DMS 273 (cell line): ENCODE data around the gene BCL11B.

Experiments
- DNase-seq: peaks from one replicate; lab custom pipeline; 2025; ENCODE audit not compliant: unreplicated experiment; lab: John Stamatoyannopoulos, UW

BCL11B gene

GRCh38 chr14:99271951-99272631 lies at the start of gene BCL11B:
Gene BCL11B (minus strand): TSS chr14:99272197. CDS start chr14:99271218, 979 bp downstream.
- peak; percentile 97 for DNase-seq

DNA sequence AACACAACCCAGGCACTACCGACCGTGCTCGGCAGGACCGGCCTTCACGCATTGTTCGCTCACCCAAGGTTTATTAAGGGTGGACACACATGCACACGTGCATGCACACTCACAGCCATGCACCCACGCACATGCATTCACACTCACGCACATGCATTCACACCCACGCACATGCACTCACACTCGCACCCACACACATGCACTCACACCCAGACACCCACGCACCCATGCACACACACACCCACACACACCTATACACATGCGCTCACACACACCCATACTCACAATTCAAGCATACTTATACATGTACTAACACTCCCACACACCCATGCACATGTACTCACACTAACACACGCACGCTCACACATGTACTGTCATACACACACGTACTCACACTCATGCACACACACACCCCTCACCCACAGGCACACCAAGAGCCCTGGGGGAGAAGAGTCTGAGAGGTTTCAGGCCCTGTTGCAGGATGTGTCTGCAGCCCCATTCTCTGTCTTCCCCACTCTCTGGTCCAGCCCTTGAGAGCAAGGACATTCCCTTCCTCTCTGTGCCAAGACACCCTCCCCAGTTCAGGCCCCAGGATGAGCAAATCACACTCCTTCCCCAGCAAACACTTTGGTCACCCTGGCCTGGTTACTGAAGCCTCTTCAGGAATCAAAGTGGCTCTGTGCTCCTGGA lies 49.4 kb upstream of the BCL11B start:
- no peak for DNase-seq

DNA sequence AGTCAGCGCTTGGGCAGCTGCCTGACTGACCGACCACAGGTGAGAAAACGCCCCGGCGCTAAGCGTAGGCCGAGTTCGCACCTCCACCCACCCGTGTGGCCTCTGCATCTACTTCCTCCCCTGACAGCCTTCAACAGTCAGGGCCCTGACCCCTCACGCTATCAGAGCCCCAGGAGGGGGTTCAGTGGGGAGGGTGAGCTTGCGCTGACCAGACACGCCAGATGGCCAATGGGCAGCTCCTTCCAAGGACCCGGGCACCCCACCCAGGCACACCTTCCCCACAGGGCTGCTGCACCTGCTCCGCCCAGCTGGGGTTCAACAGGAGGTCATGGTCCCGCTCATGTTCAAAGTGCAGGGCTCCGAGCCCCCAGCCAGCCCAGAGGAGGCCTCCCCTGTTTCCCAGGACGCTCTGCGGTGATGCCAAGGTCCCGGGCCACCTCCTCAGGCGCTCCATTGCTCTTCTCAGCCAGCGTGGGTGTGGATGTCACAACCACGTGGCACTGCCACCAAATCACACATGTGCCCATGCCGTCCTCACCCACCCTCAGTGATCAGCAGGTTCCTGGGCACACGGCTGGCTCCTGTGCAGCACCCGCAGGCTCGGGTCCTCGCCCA lies 48.7 kb upstream of the BCL11B start:
- DNase-seq, result no peak

DNA sequence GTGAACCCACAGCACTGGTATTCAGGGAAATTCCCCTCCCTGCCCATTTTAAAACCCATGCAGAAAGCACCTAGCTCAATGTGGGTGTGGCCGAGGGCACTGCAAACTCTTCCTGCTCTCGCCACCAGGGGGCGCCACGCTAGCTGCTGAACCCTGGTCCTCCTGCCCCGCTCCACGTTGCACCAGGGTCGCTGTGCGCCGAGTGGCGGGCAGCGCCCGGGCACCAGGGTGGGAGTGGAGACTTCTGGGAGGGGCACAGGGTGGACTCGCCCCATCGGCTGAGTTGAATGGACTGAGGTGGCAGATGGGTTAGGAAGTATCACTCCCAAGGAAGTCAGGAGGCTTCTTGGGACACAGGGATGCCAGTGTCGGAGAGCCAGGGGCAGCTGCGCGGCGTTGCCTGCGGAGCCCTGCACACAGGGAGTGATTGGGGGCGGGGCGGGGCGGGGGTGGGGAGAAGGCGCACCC lies 48.1 kb upstream of the BCL11B start:
- DNase-seq, result peak; percentile 86

DNA sequence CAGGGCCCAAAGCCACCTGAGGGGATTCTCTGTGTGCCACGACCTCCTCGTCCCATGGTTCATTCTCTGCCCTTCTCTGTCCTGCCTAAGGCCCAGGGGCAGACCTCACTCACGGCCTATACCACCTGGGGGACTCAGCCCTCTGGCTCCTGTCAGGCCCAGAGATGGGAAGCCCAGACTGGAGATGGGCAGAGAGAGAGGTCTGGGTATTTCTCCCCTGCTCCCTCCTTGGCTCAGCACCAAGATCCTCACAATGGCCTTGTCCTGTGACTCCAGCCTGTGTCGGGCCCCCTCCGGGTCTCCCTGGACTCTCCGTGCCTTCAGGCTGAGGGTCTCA lies 46.9 kb upstream of the BCL11B start:
- DNase-seq, result no peak

DNA sequence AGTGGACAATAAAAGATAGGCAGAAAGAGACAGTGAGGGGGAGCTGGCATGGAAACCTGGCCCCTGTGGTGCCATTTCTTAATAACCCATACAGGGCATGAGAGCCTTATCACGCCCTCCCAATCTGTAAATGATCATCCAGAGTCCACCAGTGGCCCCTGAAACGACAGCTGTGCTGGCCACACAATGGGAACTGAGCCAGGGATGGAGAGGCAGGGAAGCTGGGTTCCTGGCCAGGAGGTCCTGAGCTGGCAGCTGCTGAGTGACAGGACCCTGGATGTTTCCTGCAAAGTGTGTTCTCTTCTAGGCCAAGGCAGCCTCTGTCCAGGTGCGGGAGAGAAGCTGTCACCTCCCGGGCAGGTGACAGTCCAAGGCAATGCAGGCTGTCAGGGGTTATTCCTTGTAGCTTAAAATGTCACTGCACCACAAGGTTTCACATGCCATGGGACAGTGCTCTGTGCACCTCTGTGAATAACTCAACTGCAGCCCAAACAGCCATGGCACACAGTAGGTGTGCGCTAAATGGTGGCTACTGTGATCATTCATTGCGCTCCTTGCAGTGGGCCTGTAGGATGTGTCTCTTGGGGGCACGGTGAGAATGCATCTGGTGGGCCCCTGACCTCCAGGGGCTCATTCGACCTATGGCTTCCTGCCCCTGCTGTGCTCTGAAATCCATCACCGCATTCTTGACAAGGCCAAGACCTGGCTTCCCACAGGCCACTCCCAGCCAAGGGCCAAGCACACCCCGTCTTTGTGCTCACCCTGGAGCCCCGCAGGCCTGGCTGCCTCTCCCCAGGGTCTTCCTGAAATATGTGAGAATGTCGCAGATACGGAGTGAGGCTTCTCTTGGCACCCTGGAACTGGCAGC lies 46.3 kb upstream of the BCL11B start:
- peak; percentile 54 for DNase-seq

- no peak for DNase-seq
These were observed 45.5 kb upstream of the BCL11B start for GRCh38 chr14:99317231-99318090.

GRCh38 chr14:99316281-99317163 lies 44.5 kb upstream of the BCL11B start:
- DNase-seq, result no peak

DNA sequence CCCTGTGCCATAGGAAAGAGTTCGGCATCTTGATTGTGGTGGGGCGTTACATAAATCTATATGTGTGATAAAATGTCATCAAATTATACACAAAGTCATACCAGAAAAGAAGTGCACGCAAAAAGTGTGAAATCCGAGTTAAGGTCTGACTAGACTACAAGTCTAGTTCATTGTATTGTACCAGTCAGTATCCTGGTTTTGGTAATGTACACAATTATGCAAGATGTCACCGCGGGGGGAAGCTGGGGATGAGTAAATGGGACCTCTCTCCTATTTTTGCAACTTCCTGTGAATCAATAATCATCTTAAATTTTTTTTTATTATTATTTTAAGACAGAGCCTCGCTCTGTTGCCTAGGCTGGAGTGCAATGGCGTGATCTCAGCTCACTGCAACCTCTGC lies 43.2 kb upstream of the BCL11B start:
- no peak for DNase-seq

- DNase-seq, result no peak
These were observed 42.6 kb upstream of the BCL11B start for GRCh38 chr14:99314623-99315022.

DNA sequence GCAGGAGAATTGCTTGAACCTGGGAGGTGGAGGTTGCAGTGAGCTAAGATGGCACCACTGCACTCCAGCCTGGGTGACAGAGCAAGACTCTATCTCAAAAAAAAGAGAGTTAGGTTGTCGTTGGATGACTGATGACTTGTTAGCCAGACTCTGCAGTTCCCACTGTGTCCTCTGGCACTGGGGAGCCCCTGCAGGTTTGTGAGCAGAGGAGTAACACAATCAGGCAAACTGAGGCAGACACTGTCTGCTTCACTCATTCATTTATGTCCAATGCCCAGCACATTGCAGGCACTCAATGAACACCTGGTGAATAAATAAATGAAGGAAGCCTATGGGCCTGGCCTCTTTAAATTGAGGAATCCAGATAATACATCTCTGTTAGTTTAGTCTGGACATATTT lies 41.2 kb upstream of the BCL11B start:
- DNase-seq, result no peak

- DNase-seq, result no peak
These were observed 40.1 kb upstream of the BCL11B start for GRCh38 chr14:99312106-99312505.

DNA sequence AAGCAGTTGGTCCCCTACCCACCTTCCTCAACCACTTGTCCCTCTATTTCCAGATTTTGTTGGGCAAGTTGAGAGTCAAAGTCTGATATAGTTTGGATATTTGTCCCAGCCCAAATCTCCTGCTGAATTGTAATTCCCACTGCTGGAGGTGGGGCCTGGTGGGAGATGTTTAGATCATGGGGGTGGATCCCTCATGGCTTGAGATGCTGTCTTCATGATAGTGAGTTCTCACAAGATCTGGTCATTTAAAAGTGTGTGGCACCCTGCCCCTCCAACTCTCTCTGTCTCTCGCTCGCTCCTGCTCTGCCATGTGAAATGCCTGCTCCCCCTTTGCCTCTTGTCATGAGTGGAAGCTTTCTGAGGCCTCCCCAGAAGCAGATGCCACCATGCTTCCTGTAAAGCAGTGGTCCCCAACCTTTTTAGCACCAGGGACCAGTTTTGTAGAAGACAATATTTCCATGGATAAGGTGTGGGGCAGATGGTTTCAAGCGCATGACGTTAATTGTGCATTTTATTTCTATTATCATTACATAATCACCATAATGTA lies 37.3 kb upstream of the BCL11B start:
- no peak for DNase-seq

DNA sequence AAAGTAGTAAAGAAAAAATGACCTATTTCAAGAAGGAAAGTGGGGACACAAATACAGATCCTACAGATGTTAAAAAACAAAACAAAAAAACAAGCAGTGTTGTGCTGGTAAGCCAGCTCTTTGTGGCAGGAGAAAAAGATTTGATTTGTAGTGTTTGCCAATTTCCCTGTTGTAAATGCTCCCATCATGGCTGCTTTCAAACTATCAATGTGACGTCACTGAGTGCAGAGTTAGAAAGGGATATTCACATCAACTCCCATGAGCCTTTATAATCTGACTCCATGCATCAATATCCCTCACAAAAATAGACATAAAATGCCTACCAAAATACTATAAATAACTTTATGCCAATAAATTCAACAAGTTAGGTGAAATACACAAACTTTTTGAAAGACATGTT lies 32.2 kb upstream of the BCL11B start:
- DNase-seq, result no peak

DNA sequence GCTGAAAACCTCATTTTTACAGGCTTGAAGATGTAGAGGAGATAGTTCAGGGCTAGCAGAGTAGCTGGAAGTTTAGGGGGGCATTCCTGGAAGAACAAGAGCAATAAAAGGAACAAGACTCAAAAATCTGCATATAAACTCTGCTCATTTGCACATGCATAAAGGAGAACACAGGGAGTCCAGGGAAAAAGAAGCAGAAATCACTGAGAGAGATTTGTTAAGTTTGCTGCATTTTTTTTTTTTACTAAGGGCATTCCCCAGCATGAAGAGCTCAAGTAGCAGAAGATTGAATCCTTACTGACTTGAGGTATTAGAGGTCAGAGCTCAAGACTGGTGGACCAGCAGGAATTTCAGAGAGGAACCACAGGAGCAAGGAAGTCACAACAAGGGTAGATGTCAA lies 28.2 kb upstream of the BCL11B start:
- no peak for DNase-seq

GRCh38 chr14:99296517-99296916 lies 24.5 kb upstream of the BCL11B start:
- DNase-seq, result no peak

DNA sequence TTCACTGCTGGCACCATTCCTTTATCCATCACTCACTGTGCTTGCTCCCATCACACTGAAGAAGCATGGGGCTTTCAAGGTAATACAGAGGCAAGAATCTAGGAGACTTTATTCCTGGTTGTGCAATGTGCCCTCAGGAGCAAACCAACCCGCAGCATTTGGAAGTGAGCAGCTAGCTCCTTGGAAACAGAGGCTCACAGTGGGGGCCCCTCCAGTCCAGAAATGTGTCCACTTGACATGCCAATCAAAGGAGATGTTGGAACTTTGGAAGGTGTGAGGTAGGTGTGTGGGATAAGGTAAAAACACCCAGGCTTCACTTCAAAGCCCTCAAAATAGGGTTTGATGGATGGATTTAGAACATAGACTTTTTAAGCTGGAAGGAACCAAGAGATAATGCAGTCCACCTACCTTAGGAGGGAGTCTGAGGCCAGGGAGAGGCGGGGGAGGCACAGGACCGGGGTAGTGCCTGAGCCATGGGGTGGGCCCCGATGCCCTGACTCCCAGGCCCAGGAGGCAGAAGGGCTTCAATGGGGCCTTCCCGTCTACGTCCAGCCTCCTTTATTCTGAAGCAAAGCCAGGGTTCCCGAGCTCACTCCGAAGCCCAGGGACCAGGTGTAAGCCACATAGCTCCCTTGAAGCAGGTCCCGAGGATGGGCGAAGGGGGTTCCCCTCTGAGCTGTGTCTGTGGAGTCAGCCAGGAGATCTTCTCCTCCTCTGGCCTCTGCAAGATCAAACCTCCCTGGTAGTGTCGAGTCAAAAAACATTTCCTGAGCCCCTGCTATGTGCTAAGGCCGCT lies 17.6 kb upstream of the BCL11B start:
- DNase-seq, result no peak

GRCh38 chr14:99288948-99289347 lies 17.0 kb upstream of the BCL11B start:
- no peak for DNase-seq
